ENCODE measurements around the gene SCGB3A1. TPM values are rescaled to one million over a fixed set of nuclear protein-coding genes. Genes with fewer than 3 reads are reported as not detected.

Gene SCGB3A1
- polyA plus RNA-seq, 2 donors: 1.0 to 6.1 TPM

- WGBS, 2 donors: 86 to 93% methylated on average over 17 to 25 of the region's 25 CpGs
- no peaks in the 10 kb centered on the region for H3K36me3 ChIP-seq (ENCODE audit: control insufficient read depth in 2 of 2, insufficient read depth in 2 of 2, low read length in 1 of 2)
- H3K9me3 ChIP-seq (ENCODE audit: control insufficient read depth in 2 of 2, insufficient read depth in 1 of 2, low read depth in 1 of 2, low read length in 1 of 2): peaks cover 0 to 2% of the 10 kb centered on the region in 2 donors
- H3K27ac ChIP-seq (ENCODE audit: low read depth in 2 of 2, low read length in 1 of 2): no peak overlapping the region
- no peaks in the 10 kb centered on the region for H3K4me1 ChIP-seq (ENCODE audit: control insufficient read depth in 2 of 2, insufficient read depth in 2 of 2, low read length in 1 of 2)
- no peaks in the 10 kb centered on the region for H3K27me3 ChIP-seq (ENCODE audit: control insufficient read depth in 1 of 2, insufficient read depth in 2 of 2, low read length in 2 of 2)
- H3K4me3 ChIP-seq (ENCODE audit: low read depth in 1 of 2, low read length in 2 of 2): no peak overlapping the region
Measured at GRCh38 chr5:180625791-180626660, 34.7 kb upstream of the SCGB3A1 start.

GRCh38 chr5:180625125-180625790, 34.0 kb upstream of the SCGB3A1 start:
- Histone ChIP-seq H3K4me1 (ENCODE audit: control insufficient read depth in 2 of 2, insufficient read depth in 2 of 2, low read length in 1 of 2) (no peaks in the 10 kb centered on the region), H3K9me3 (ENCODE audit: control insufficient read depth in 2 of 2, insufficient read depth in 1 of 2, low read depth in 1 of 2, low read length in 1 of 2) (no peaks in the 10 kb centered on the region), H3K36me3 (ENCODE audit: control insufficient read depth in 2 of 2, insufficient read depth in 2 of 2, low read length in 1 of 2) (no peaks in the 10 kb centered on the region), H3K4me3 (ENCODE audit: low read depth in 1 of 2, low read length in 2 of 2) (no peak overlapping the region), H3K27ac (ENCODE audit: low read depth in 2 of 2, low read length in 1 of 2) (no peak overlapping the region), H3K27me3 (ENCODE audit: control insufficient read depth in 1 of 2, insufficient read depth in 2 of 2, low read length in 2 of 2) (no peaks in the 10 kb centered on the region)
- 71 to 79% methylated on average over 10 of the region's 10 CpGs for WGBS, 2 donors

- H3K4me1 ChIP-seq (ENCODE audit: control insufficient read depth in 2 of 2, insufficient read depth in 2 of 2, low read length in 1 of 2): peaks cover 0 to 4% of the 10 kb centered on the region in 2 donors
- no peak overlapping the region for H3K27ac ChIP-seq (ENCODE audit: low read depth in 2 of 2, low read length in 1 of 2)
- no peak overlapping the region for H3K4me3 ChIP-seq (ENCODE audit: low read depth in 1 of 2, low read length in 2 of 2)
- 43 to 58% methylated on average over 5 of the region's 5 CpGs for WGBS, 2 donors
- H3K9me3 ChIP-seq (ENCODE audit: control insufficient read depth in 2 of 2, insufficient read depth in 1 of 2, low read depth in 1 of 2, low read length in 1 of 2): no peaks in the 10 kb centered on the region
- no peaks in the 10 kb centered on the region for H3K27me3 ChIP-seq (ENCODE audit: control insufficient read depth in 1 of 2, insufficient read depth in 2 of 2, low read length in 2 of 2)
- no peaks in the 10 kb centered on the region for H3K36me3 ChIP-seq (ENCODE audit: control insufficient read depth in 2 of 2, insufficient read depth in 2 of 2, low read length in 1 of 2)
Measured at GRCh38 chr5:180624587-180624986, 33.3 kb upstream of the SCGB3A1 start.

GRCh38 chr5:180623844-180624243, 32.5 kb upstream of the SCGB3A1 start:
- Histone ChIP-seq H3K27ac (ENCODE audit: low read depth in 2 of 2, low read length in 1 of 2) (no peak overlapping the region), H3K9me3 (ENCODE audit: control insufficient read depth in 2 of 2, insufficient read depth in 1 of 2, low read depth in 1 of 2, low read length in 1 of 2) (no peaks in the 10 kb centered on the region), H3K36me3 (ENCODE audit: control insufficient read depth in 2 of 2, insufficient read depth in 2 of 2, low read length in 1 of 2) (no peaks in the 10 kb centered on the region), H3K4me3 (ENCODE audit: low read depth in 1 of 2, low read length in 2 of 2) (no peak overlapping the region), H3K4me1 (ENCODE audit: control insufficient read depth in 2 of 2, insufficient read depth in 2 of 2, low read length in 1 of 2) (peaks cover 3 to 7% of the 10 kb centered on the region in 2 donors), H3K27me3 (ENCODE audit: control insufficient read depth in 1 of 2, insufficient read depth in 2 of 2, low read length in 2 of 2) (no peaks in the 10 kb centered on the region)
- WGBS, 2 donors: 75 to 84% methylated on average over 15 of the region's 15 CpGs

GRCh38 chr5:180623411-180623834, 32.1 kb upstream of the SCGB3A1 start:
- no peak overlapping the region for H3K27ac ChIP-seq (ENCODE audit: low read depth in 2 of 2, low read length in 1 of 2)
- WGBS, 2 donors: 80 to 85% methylated on average over 9 to 10 of the region's 10 CpGs
- H3K36me3 ChIP-seq (ENCODE audit: control insufficient read depth in 2 of 2, insufficient read depth in 2 of 2, low read length in 1 of 2): no peaks in the 10 kb centered on the region

GRCh38 chr5:180622910-180623309, 31.6 kb upstream of the SCGB3A1 start:
- H3K27me3 ChIP-seq (ENCODE audit: control insufficient read depth in 1 of 2, insufficient read depth in 2 of 2, low read length in 2 of 2): no peaks in the 10 kb centered on the region
- H3K4me3 ChIP-seq (ENCODE audit: low read depth in 1 of 2, low read length in 2 of 2): no peak overlapping the region
- no peak overlapping the region for H3K27ac ChIP-seq (ENCODE audit: low read depth in 2 of 2, low read length in 1 of 2)
- WGBS, 2 donors: 73 to 84% methylated on average over 6 of the region's 6 CpGs
- no peaks in the 10 kb centered on the region for H3K9me3 ChIP-seq (ENCODE audit: control insufficient read depth in 2 of 2, insufficient read depth in 1 of 2, low read depth in 1 of 2, low read length in 1 of 2)
- no peaks in the 10 kb centered on the region for H3K36me3 ChIP-seq (ENCODE audit: control insufficient read depth in 2 of 2, insufficient read depth in 2 of 2, low read length in 1 of 2)
- peaks cover 3 to 9% of the 10 kb centered on the region in 2 donors for H3K4me1 ChIP-seq (ENCODE audit: control insufficient read depth in 2 of 2, insufficient read depth in 2 of 2, low read length in 1 of 2)

More at GRCh38 chr5:180623411-180623834, 32.1 kb upstream of the SCGB3A1 start:
- H3K9me3 ChIP-seq (ENCODE audit: control insufficient read depth in 2 of 2, insufficient read depth in 1 of 2, low read depth in 1 of 2, low read length in 1 of 2): no peaks in the 10 kb centered on the region
- H3K4me1 ChIP-seq (ENCODE audit: control insufficient read depth in 2 of 2, insufficient read depth in 2 of 2, low read length in 1 of 2): peaks cover 3 to 9% of the 10 kb centered on the region in 2 donors
- H3K4me3 ChIP-seq (ENCODE audit: low read depth in 1 of 2, low read length in 2 of 2): no peak overlapping the region
- no peaks in the 10 kb centered on the region for H3K27me3 ChIP-seq (ENCODE audit: control insufficient read depth in 1 of 2, insufficient read depth in 2 of 2, low read length in 2 of 2)

- no peaks in the 10 kb centered on the region for H3K9me3 ChIP-seq (ENCODE audit: control insufficient read depth in 2 of 2, insufficient read depth in 1 of 2, low read depth in 1 of 2, low read length in 1 of 2)
- H3K27ac ChIP-seq (ENCODE audit: low read depth in 2 of 2, low read length in 1 of 2): no peak overlapping the region
- H3K36me3 ChIP-seq (ENCODE audit: control insufficient read depth in 2 of 2, insufficient read depth in 2 of 2, low read length in 1 of 2): no peaks in the 10 kb centered on the region
- no peaks in the 10 kb centered on the region for H3K27me3 ChIP-seq (ENCODE audit: control insufficient read depth in 1 of 2, insufficient read depth in 2 of 2, low read length in 2 of 2)
- H3K4me1 ChIP-seq (ENCODE audit: control insufficient read depth in 2 of 2, insufficient read depth in 2 of 2, low read length in 1 of 2): peaks cover 3 to 9% of the 10 kb centered on the region in 2 donors
- no peak overlapping the region for H3K4me3 ChIP-seq (ENCODE audit: low read depth in 1 of 2, low read length in 2 of 2)
- WGBS, 2 donors: 71 to 74% methylated on average over 30 to 32 of the region's 32 CpGs
Measured at GRCh38 chr5:180621311-180621710, 30.0 kb upstream of the SCGB3A1 start.

- Histone ChIP-seq H3K4me3 (ENCODE audit: low read depth in 1 of 2, low read length in 2 of 2) (no peak overlapping the region), H3K4me1 (ENCODE audit: control insufficient read depth in 2 of 2, insufficient read depth in 2 of 2, low read length in 1 of 2) (peaks cover 3 to 9% of the 10 kb centered on the region in 2 donors), H3K36me3 (ENCODE audit: control insufficient read depth in 2 of 2, insufficient read depth in 2 of 2, low read length in 1 of 2) (no peaks in the 10 kb centered on the region), H3K9me3 (ENCODE audit: control insufficient read depth in 2 of 2, insufficient read depth in 1 of 2, low read depth in 1 of 2, low read length in 1 of 2) (no peaks in the 10 kb centered on the region), H3K27ac (ENCODE audit: low read depth in 2 of 2, low read length in 1 of 2) (no peak overlapping the region), H3K27me3 (ENCODE audit: control insufficient read depth in 1 of 2, insufficient read depth in 2 of 2, low read length in 2 of 2) (no peaks in the 10 kb centered on the region)
- 68 to 69% methylated on average over 14 of the region's 14 CpGs for WGBS, 2 donors
Measured at GRCh38 chr5:180620014-180620413, 28.7 kb upstream of the SCGB3A1 start.

GRCh38 chr5:180619563-180619915, 28.2 kb upstream of the SCGB3A1 start:
- Histone ChIP-seq H3K4me3 (ENCODE audit: low read depth in 1 of 2, low read length in 2 of 2) (no peak overlapping the region), H3K36me3 (ENCODE audit: control insufficient read depth in 2 of 2, insufficient read depth in 2 of 2, low read length in 1 of 2) (no peaks in the 10 kb centered on the region), H3K27ac (ENCODE audit: low read depth in 2 of 2, low read length in 1 of 2) (no peak overlapping the region), H3K4me1 (ENCODE audit: control insufficient read depth in 2 of 2, insufficient read depth in 2 of 2, low read length in 1 of 2) (peaks cover 3 to 9% of the 10 kb centered on the region in 2 donors), H3K27me3 (ENCODE audit: control insufficient read depth in 1 of 2, insufficient read depth in 2 of 2, low read length in 2 of 2) (no peaks in the 10 kb centered on the region), H3K9me3 (ENCODE audit: control insufficient read depth in 2 of 2, insufficient read depth in 1 of 2, low read depth in 1 of 2, low read length in 1 of 2) (no peaks in the 10 kb centered on the region)
- 73 to 84% methylated on average over 22 of the region's 22 CpGs for WGBS, 2 donors

Measured in esophagus (tissue), 2 donors.